H1 (cell line): ENCODE results near the gene BCKDHB. TPM values are rescaled to one million over a fixed set of nuclear protein-coding genes. Genes with fewer than 3 reads are reported as not detected.

Experiments used
- CTCF ChIA-PET: fragments of 300-600 bp; sonication (Branson Sonifier 250); formaldehyde crosslinking; loops from one replicate; lab custom pipeline; 2021; ENCODE audit not compliant: partially characterized antibody; lab: Charles Lee
- POLR2A ChIA-PET: fragments of 300-600 bp; sonication (Branson Sonifier 250); formaldehyde crosslinking; loops from one replicate; lab custom pipeline; 2021; ENCODE audit warnings: inconsistent platforms; ENCODE audit not compliant: partially characterized antibody; lab: Charles Lee
- DNase-seq, 2 experiments: peaks; one replicate each; pipeline versions ENCODE4 v3.0.0 to v3.0.0-alpha.2; 2010 to 2022; ENCODE audit warnings: low spot score in 2 of 2, low read depth in 1 of 2, mixed read lengths in 1 of 2
- FAIRE-seq: peaks from 2 replicates; lab custom pipeline; 2011; peaks lifted over from hg19 to GRCh38; lab: Jason Lieb, UNC
- H2AFZ ChIP-seq: 2 replicates; pipeline ENCODE4 v1.8.1; 2012; ENCODE audit warnings: low read length, inconsistent platforms
- H2AK5ac ChIP-seq: 2 replicates; pipeline ENCODE4 v1.6.1; 2013; ENCODE audit warnings: low read depth, low read length
- H2BK120ac ChIP-seq: replicated peaks from 2 replicates; pipeline ENCODE3; 2013; ENCODE audit warnings: low read depth, low read length, inconsistent platforms
- H2BK12ac ChIP-seq: 2 replicates; pipeline ENCODE4 v1.6.1; 2013; ENCODE audit warnings: low read depth, low read length
- H2BK15ac ChIP-seq: 2 replicates; pipeline ENCODE4 v1.6.1; 2013; ENCODE audit warnings: low read length
- H2BK20ac ChIP-seq: 2 replicates; pipeline ENCODE4 v1.6.1; 2013; ENCODE audit warnings: low read length
- H2BK5ac ChIP-seq: 2 replicates; pipeline ENCODE4 v1.6.1; 2013; ENCODE audit warnings: low read depth, low read length
- H3K14ac ChIP-seq: 2 replicates; pipeline ENCODE4 v1.6.1; 2013; ENCODE audit warnings: inconsistent platforms; ENCODE audit not compliant: insufficient read length
- H3K18ac ChIP-seq: 2 replicates; pipeline ENCODE4 v1.6.1; 2013; ENCODE audit warnings: low read length; ENCODE audit errors: extremely low read depth
- H3K23ac ChIP-seq: 2 replicates; pipeline ENCODE4 v1.6.1; 2013; ENCODE audit warnings: inconsistent platforms; ENCODE audit not compliant: insufficient read length
- H3K23me2 ChIP-seq: 2 replicates; pipeline ENCODE4 v1.6.1; 2013; ENCODE audit warnings: low read depth, low read length
- H3K27ac ChIP-seq: 2 replicates; pipeline ENCODE4 v1.6.1; 2011; ENCODE audit warnings: low read depth, low read length, inconsistent platforms
- H3K27me3 ChIP-seq, 4 experiments: replicated peaks in 1 of 4; 1 replicate in 1 of 4; 2 replicates in 3 of 4; pipeline versions ENCODE4 v1.6.1 to v1.8.1; 2011 to 2013; ENCODE audit warnings: low read length in 3 of 4, mild to moderate bottlenecking in 3 of 4, inconsistent platforms in 2 of 4, mixed read lengths in 2 of 4, moderate library complexity in 1 of 4; ENCODE audit not compliant: control insufficient read depth in 3 of 4, insufficient read depth in 3 of 4; ENCODE audit errors: extremely low read depth in 1 of 4
- H3K36me3 ChIP-seq, 4 experiments: 2 replicates each; pipeline versions ENCODE4 v1.6.1 to v1.8.1; 2011 to 2013; ENCODE audit warnings: mild to moderate bottlenecking in 4 of 4, low read length in 3 of 4, moderate library complexity in 2 of 4, control low read depth in 1 of 4, inconsistent platforms in 1 of 4; ENCODE audit not compliant: insufficient read depth in 4 of 4, control insufficient read depth in 2 of 4
- H3K4ac ChIP-seq: replicated peaks from 2 replicates; pipeline ENCODE3; 2013; ENCODE audit warnings: low read length, low read depth, mixed read lengths, inconsistent platforms; ENCODE audit not compliant: insufficient read length
- H3K4me1 ChIP-seq, 4 experiments: replicated peaks in 1 of 4; 1 replicate in 1 of 4; 2 replicates in 3 of 4; pipeline versions ENCODE4 v1.6.1 to v1.8.1; 2011 to 2013; ENCODE audit warnings: low read length in 3 of 4, inconsistent platforms in 2 of 4, mixed read lengths in 1 of 4; ENCODE audit not compliant: insufficient read depth in 4 of 4, control insufficient read depth in 3 of 4
- H3K4me2 ChIP-seq, 2 experiments: 2 replicates each; pipeline versions ENCODE4 v1.6.1 to v1.8.1; 2011 to 2013; ENCODE audit warnings: low read depth in 2 of 2, low read length in 2 of 2, control low read depth in 1 of 2, inconsistent platforms in 1 of 2, mild to moderate bottlenecking in 1 of 2; ENCODE audit not compliant: insufficient read depth in 1 of 2
- H3K4me3 ChIP-seq, 4 experiments: fragments of 200-600, 300-600 bp in 1 of 4; sonication (generic), shearing (Covaris generic), sonication (Bioruptor Twin) in 1 of 4; 2 replicates each; pipeline versions ENCODE4 v1.5.1 to v1.8.1; 2011 to 2016; ENCODE audit warnings: low read length in 4 of 4, low read depth in 3 of 4, control low read depth in 2 of 4, inconsistent platforms in 2 of 4, mild to moderate bottlenecking in 2 of 4, mixed read lengths in 1 of 4, moderate library complexity in 1 of 4; ENCODE audit not compliant: insufficient read depth in 2 of 4; ENCODE audit errors: extremely low read depth in 1 of 4
- H3K56ac ChIP-seq: replicated peaks from 2 replicates; pipeline ENCODE3; 2013; ENCODE audit warnings: low read depth, mild to moderate bottlenecking, mixed read lengths, low read length, inconsistent platforms; ENCODE audit not compliant: insufficient read length
- H3K79me1 ChIP-seq: 2 replicates; pipeline ENCODE4 v1.6.1; 2013; ENCODE audit warnings: low read depth, low read length, control low read depth
- H3K79me2 ChIP-seq, 2 experiments: 2 replicates each; pipeline versions ENCODE4 v1.6.1 to v1.8.1; 2012 to 2013; ENCODE audit warnings: low read length in 2 of 2, mild to moderate bottlenecking in 2 of 2, inconsistent platforms in 1 of 2; ENCODE audit not compliant: insufficient read depth in 2 of 2, control insufficient read depth in 1 of 2
- H3K9ac ChIP-seq, 4 experiments: replicated peaks in 1 of 4; 1 replicate in 1 of 4; 2 replicates in 3 of 4; pipeline versions ENCODE4 v1.6.1 to v1.8.1; 2011 to 2013; ENCODE audit warnings: low read depth in 3 of 4, low read length in 3 of 4, control low read depth in 2 of 4, mild to moderate bottlenecking in 2 of 4, moderate library complexity in 2 of 4, inconsistent platforms in 1 of 4; ENCODE audit errors: extremely low read depth in 1 of 4
- H3K9me3 ChIP-seq, 2 experiments: 2 replicates each; pipeline versions ENCODE4 v1.6.1 to v1.8.1; 2012 to 2013; ENCODE audit warnings: mild to moderate bottlenecking in 2 of 2, moderate library complexity in 2 of 2, control low read depth in 1 of 2, inconsistent platforms in 1 of 2, low read depth in 1 of 2, low read length in 1 of 2, mixed read lengths in 1 of 2; ENCODE audit not compliant: insufficient read depth in 2 of 2
- H4K20me1 ChIP-seq, 2 experiments: replicated peaks in 1 of 2; 2 replicates each; pipeline versions ENCODE3 to v1.8.1; 2011 to 2013; ENCODE audit warnings: inconsistent platforms in 2 of 2, low read length in 2 of 2, mild to moderate bottlenecking in 1 of 2; ENCODE audit not compliant: insufficient read depth in 2 of 2, control insufficient read depth in 1 of 2
- H4K5ac ChIP-seq: 2 replicates; pipeline ENCODE4 v1.6.1; 2013; ENCODE audit warnings: low read length, low read depth, mixed read lengths, inconsistent platforms; ENCODE audit not compliant: insufficient read length
- H4K8ac ChIP-seq: 2 replicates; pipeline ENCODE4 v1.8.0; 2013; ENCODE audit warnings: mild to moderate bottlenecking, moderate library complexity, low read length, inconsistent platforms; ENCODE audit not compliant: insufficient read depth; ENCODE audit errors: extremely low read depth
- H4K91ac ChIP-seq: replicated peaks from 2 replicates; pipeline ENCODE3; 2013; ENCODE audit warnings: low read length, mixed read lengths, inconsistent platforms; ENCODE audit not compliant: insufficient read length
- CBX5 ChIP-seq: fragments of 300-800, 300-1000 bp; sonication (generic); IDR thresholded peaks from 2 replicates; pipeline ENCODE4 v1.7.1; 2016; ENCODE audit warnings: antibody characterized with exemption, low read length, low read depth
- EGR1 ChIP-seq: IDR thresholded peaks from 2 replicates; pipeline ENCODE4 v1.6.1; 2011; ENCODE audit warnings: low read depth, low read length, borderline replicate concordance
- KDM5A ChIP-seq: fragments of 200-600 bp; IDR thresholded peaks from 2 replicates; pipeline ENCODE4 v1.7.1; 2012; ENCODE audit warnings: mild to moderate bottlenecking, low read length, inconsistent platforms, mixed read lengths
- SP4 ChIP-seq: IDR thresholded peaks from 2 replicates; pipeline ENCODE4 v1.6.1; 2012; ENCODE audit warnings: low read length, inconsistent platforms
- SUZ12 ChIP-seq: fragments of 200-600 bp; sonication (generic); IDR thresholded peaks from 2 replicates; pipeline ENCODE4 v1.6.1; 2012; ENCODE audit warnings: mild to moderate bottlenecking, inconsistent platforms, low read length, moderate library complexity, mixed read lengths
- WGBS, 2 experiments: shearing (Covaris generic) in 1 of 2; methylation state at CpG; one replicate each; pipeline versions ENCODE4 v1.1.6 to v1.1.7; 2013 to 2015; ENCODE audit warnings: low lambda C conversion rate in 2 of 2, mixed read lengths in 2 of 2, inconsistent platforms in 1 of 2, low coverage in 1 of 2, missing lambda C conversion rate in 1 of 2; ENCODE audit not compliant: insufficient replicate concordance in 2 of 2, insufficient coverage in 1 of 2, insufficient read length in 1 of 2; ENCODE audit errors: extremely low coverage in 1 of 2, missing lambda C conversion rate in 1 of 2; 5-methylcytosine and 5-hydroxymethylcytosine counted together
- polyA plus RNA-seq, 7 experiments: library from polyadenylated mRNA; depleted of rRNA in 3 of 7; stranded (reverse) in 5 of 7; unstranded in 2 of 7; fragments of >200 nt in 5 of 7; fragments of 200-250 nt in 2 of 7; gene quantifications; 1 replicate in 5 of 7; 2 replicates in 1 of 7; 4 replicates in 1 of 7; pipeline versions ENCODE4 v1.2.1 to v1.2.3, GENCODE V29; 2011 to 2013; ENCODE audit warnings: missing spikeins in 2 of 7, mixed read lengths in 2 of 7
- total RNA-seq: library from RNA; stranded (reverse); fragmentation: NEBNext Ultra II Directional; extraction: Animal tissue kit (Norgen Biotek cat#: 25700); gene quantifications from 2 replicates; pipeline ENCODE4 v1.2.1, GENCODE V29; 2021

The BCKDHB gene
- total and polyA plus RNA-seq, 2 of the 8 experiments (the other 6 are each of a cell fraction or from before 2014, with no cell fraction given): 22.1 to 30.8 TPM

DNA sequence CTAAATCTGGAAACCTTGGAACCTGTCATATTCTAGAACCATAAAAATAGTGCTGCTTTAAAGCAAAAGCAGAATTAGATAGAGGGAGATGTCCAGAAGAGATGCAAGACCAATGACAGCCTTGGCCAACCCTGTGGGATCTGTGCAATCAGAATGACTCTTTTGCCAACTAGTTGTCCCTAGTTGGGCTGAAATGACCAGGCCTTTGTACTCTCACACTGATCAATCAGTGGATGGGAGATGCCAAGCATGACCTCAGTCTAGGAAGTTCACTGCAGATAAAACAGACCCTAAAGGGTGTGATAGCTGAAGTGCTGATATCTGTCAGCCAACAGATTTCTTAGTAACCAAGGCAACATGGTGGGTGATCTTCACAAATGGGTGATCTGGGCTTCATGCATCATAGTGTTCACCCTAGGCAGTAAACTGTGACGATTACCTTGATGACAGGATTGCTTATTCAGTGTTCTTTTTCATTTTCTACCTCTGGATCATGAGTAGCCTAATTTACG, 52.1 kb downstream of the BCKDHB start:
- Histone ChIP-seq H3K23me2 (no peaks in the 10 kb centered on the region), H4K8ac (no peak overlapping the region), H2BK15ac (no peak overlapping the region), H3K79me1 (no peaks in the 10 kb centered on the region; the same call in 1 of the 2 replicates), H4K20me1 (no peaks in the 10 kb centered on the region), H3K4ac (no peak overlapping the region), H3K27ac (no peak overlapping the region), H3K56ac (no peak overlapping the region), H3K23ac (no peak overlapping the region), H4K5ac (no peak overlapping the region), H3K9me3 (no peaks in the 10 kb centered on the region), H2AK5ac (no peak overlapping the region), H3K18ac (no peak overlapping the region), H3K4me3 (no peak overlapping the region), H4K91ac (no peak overlapping the region), H3K36me3 (no peaks in the 10 kb centered on the region), H2BK5ac (no peak overlapping the region), H3K14ac (no peak overlapping the region), H2BK20ac (no peak overlapping the region), H2AFZ (no peak overlapping the region), H3K27me3 (no peaks in the 10 kb centered on the region), H3K4me1 (no peaks in the 10 kb centered on the region; a peak in 1 of 7 replicates), H3K79me2 (peaks cover 0 to 3% of the 10 kb centered on the region in 2 experiments; a peak in 1 of 4 replicates), H2BK12ac (no peak overlapping the region), H3K4me2 (no peak overlapping the region), H2BK120ac (no peak overlapping the region), H3K9ac (no peak overlapping the region)
- ChIA-PET CTCF (no interaction called here), POLR2A (no interaction called here)
- DNase-seq (no peak), FAIRE-seq (no peak)
- WGBS, 2 experiments: 87% methylated on average over 2 of the region's 2 CpGs; no CpG with 5 or more reads in 1 of the 2 experiments
- TF ChIP-seq SUZ12: no peak
- TF ChIP-seq SP4: no peak
- no peak for TF ChIP-seq CBX5
- TF ChIP-seq EGR1: no peak
- TF ChIP-seq KDM5A: no peak
- TF ChIP-seq, all 59 proteins: peak for 0
